ENCODE data around the gene NLGN1.

DNA sequence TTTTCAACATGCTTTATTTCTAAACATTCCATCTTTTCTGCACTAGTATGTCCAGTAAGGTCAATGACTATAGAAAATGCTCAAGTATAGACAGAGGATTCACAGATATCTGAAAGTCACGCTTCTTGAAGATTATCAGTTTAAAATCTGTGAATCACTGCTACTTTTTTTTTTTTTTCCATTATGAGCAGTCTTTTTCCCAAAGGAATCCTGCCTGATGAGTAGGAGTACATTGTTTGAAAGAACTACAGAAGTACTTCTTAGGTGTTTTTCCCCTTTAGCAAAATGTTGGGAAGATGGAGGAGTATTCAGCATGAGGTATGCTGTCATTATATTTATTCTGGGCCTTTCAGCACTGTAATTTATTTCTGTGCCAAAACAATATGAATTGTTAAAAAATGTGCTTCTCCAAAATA lies 266.2 kb downstream of the NLGN1 start:
- TF ChIP-seq FOXK2 (IDR thresholded peaks at IDR 0.05) (no peak), FOXM1 (IDR thresholded peaks at IDR 0.05; ENCODE audit: borderline replicate concordance) (no peak), ELF4 (IDR thresholded peaks at IDR 0.05) (no peak), SP1 (IDR thresholded peaks at IDR 0.05) (no peak), TARDBP (IDR thresholded peaks at IDR 0.05) (no peak)
- TF ChIP-seq, protein P1, sequence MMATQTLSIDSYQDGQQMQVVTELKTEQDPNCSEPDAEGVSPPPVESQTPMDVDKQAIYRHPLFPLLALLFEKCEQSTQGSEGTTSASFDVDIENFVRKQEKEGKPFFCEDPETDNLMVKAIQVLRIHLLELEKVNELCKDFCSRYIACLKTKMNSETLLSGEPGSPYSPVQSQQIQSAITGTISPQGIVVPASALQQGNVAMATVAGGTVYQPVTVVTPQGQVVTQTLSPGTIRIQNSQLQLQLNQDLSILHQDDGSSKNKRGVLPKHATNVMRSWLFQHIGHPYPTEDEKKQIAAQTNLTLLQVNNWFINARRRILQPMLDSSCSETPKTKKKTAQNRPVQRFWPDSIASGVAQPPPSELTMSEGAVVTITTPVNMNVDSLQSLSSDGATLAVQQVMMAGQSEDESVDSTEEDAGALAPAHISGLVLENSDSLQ (IDR thresholded peaks at IDR 0.05) = no peak
